Mesendoderm (in vitro differentiated cells): ENCODE data around the gene PCDHA2.
A peak's percentile ranks its signal among the peaks of the same experiment; 100 is the strongest.
"Not testable (repeated sequence)": the region's sequence is repeated elsewhere in the genome, so short reads cannot be mapped to it uniquely, and the experiment has no call there.

Experiments
- DNase-seq: peaks from one replicate; pipeline ENCODE4 v3.0.0; 2013
- H2AK5ac ChIP-seq: 2 replicates; pipeline ENCODE4 v1.6.1; 2013; ENCODE audit warnings: low read length, inconsistent platforms
- H2BK120ac ChIP-seq: 2 replicates; pipeline ENCODE4 v1.6.1; 2013; ENCODE audit warnings: low read depth, mild to moderate bottlenecking, low read length, moderate library complexity, mixed read lengths
- H2BK15ac ChIP-seq: replicated peaks from 2 replicates; pipeline ENCODE4 v1.6.1; 2013; ENCODE audit warnings: low read depth, mild to moderate bottlenecking, moderate library complexity
- H2BK5ac ChIP-seq: 2 replicates; pipeline ENCODE4 v1.6.1; 2013; ENCODE audit warnings: low read length, inconsistent platforms
- H3K18ac ChIP-seq: 2 replicates; pipeline ENCODE4 v1.6.1; 2013; ENCODE audit warnings: mild to moderate bottlenecking, low read length, mixed read lengths
- H3K23ac ChIP-seq: one replicate; pipeline ENCODE4 v1.6.1; 2013; ENCODE audit warnings: low read length
- H3K27ac ChIP-seq: 2 replicates; pipeline ENCODE4 v1.5.1; 2013; ENCODE audit warnings: low read depth, mild to moderate bottlenecking, inconsistent platforms, low read length, moderate library complexity
- H3K27me3 ChIP-seq: 2 replicates; pipeline ENCODE4 v1.6.1; 2013; ENCODE audit warnings: low read length, control low read depth, mild to moderate bottlenecking, inconsistent platforms; ENCODE audit not compliant: insufficient read depth, poor library complexity
- H3K36me3 ChIP-seq: 2 replicates; pipeline ENCODE4 v1.6.1; 2013; ENCODE audit warnings: low read length, inconsistent platforms; ENCODE audit not compliant: control insufficient read depth, insufficient read depth
- H3K4ac ChIP-seq: one replicate; pipeline ENCODE4 v1.6.1; 2013; ENCODE audit warnings: low read depth, mild to moderate bottlenecking, low read length, moderate library complexity
- H3K4me1 ChIP-seq: 2 replicates; pipeline ENCODE4 v1.6.1; 2013; ENCODE audit warnings: low read depth, low read length, inconsistent platforms; ENCODE audit not compliant: control insufficient read depth
- H3K4me2 ChIP-seq: 2 replicates; pipeline ENCODE4 v1.6.1; 2013; ENCODE audit warnings: low read length
- H3K4me3 ChIP-seq: 2 replicates; pipeline ENCODE4 v1.5.1; 2013; ENCODE audit warnings: mild to moderate bottlenecking, low read length
- H3K56ac ChIP-seq: one replicate; pipeline ENCODE4 v1.6.1; 2013; ENCODE audit warnings: low read length
- H3K79me1 ChIP-seq: 2 replicates; pipeline ENCODE4 v1.6.1; 2013; ENCODE audit warnings: low read length, inconsistent platforms
- H3K79me2 ChIP-seq: 2 replicates; pipeline ENCODE4 v1.6.1; 2013; ENCODE audit warnings: mild to moderate bottlenecking, low read length; ENCODE audit not compliant: control insufficient read depth, insufficient read depth
- H3K9ac ChIP-seq: 2 replicates; pipeline ENCODE4 v1.6.1; 2013; ENCODE audit warnings: low read length, inconsistent platforms
- H4K5ac ChIP-seq: one replicate; pipeline ENCODE4 v1.6.1; 2013; ENCODE audit warnings: low read length
- H4K8ac ChIP-seq: one replicate; pipeline ENCODE4 v1.6.1; 2013; ENCODE audit warnings: low read depth, mild to moderate bottlenecking, control low read depth, low read length, moderate library complexity
- WGBS: extraction: QIAGEN DNeasy Blood & Tissue Kit; methylation state at CpG from one replicate; pipeline ENCODE4 v1.1.7; 2013; ENCODE audit warnings: low lambda C conversion rate, missing lambda C conversion rate; ENCODE audit not compliant: insufficient coverage; ENCODE audit errors: extremely low coverage; 5-methylcytosine and 5-hydroxymethylcytosine counted together

Gene PCDHA2

GRCh38 chr5:140796072-140796717 lies 1.5 kb downstream of the PCDHA2 start:
- H3K4me1 ChIP-seq, H3K9ac ChIP-seq, DNase-seq, H2AK5ac ChIP-seq, H3K36me3 ChIP-seq, H4K5ac ChIP-seq, H3K23ac ChIP-seq, H3K56ac ChIP-seq, H3K18ac ChIP-seq, H3K4me3 ChIP-seq, H2BK120ac ChIP-seq, H3K27ac ChIP-seq, H2BK5ac ChIP-seq, H3K79me1 ChIP-seq, H3K27me3 ChIP-seq, H3K4ac ChIP-seq, H2BK15ac ChIP-seq, H3K79me2 ChIP-seq, H4K8ac ChIP-seq, H3K4me2 ChIP-seq: not testable (repeated sequence)
- no CpG with 5 or more reads among the region's 72 CpGs for WGBS

- no peaks in the 10 kb centered on the region for H3K79me1 ChIP-seq
- no peaks in the 10 kb centered on the region for H3K4me1 ChIP-seq
- no peak overlapping the region for H2BK120ac ChIP-seq
- no peak overlapping the region for H2AK5ac ChIP-seq
- H2BK5ac ChIP-seq = no peak overlapping the region
- H2BK15ac ChIP-seq = no peak overlapping the region
- H3K56ac ChIP-seq = no peak overlapping the region
- DNase-seq = no peak
- H3K27ac ChIP-seq = no peak overlapping the region
- no peaks in the 10 kb centered on the region for H3K36me3 ChIP-seq
- no peak overlapping the region for H3K18ac ChIP-seq
- no CpG with 5 or more reads among the region's 39 CpGs for WGBS
- H3K9ac ChIP-seq = no peak overlapping the region
- H4K5ac ChIP-seq = no peak overlapping the region
- H3K4me3 ChIP-seq = no peak overlapping the region
- no peaks in the 10 kb centered on the region for H3K79me2 ChIP-seq
- H3K23ac ChIP-seq = no peak overlapping the region
- no peak overlapping the region for H3K4me2 ChIP-seq
- H3K27me3 ChIP-seq = no peaks in the 10 kb centered on the region
- no peak overlapping the region for H4K8ac ChIP-seq
- no peak overlapping the region for H3K4ac ChIP-seq
These were observed 2.1 kb downstream of the PCDHA2 start for GRCh38 chr5:140796718-140797095.

GRCh38 chr5:140800816-140801493 lies 6.3 kb downstream of the PCDHA2 start, which contains the start of gene PCDHA3:
Gene PCDHA3, plus strand, starts transcription at chr5:140801057.
- peak; percentile 7 for DNase-seq
- H2AK5ac ChIP-seq = no peak within 1 kb of the TSS
- no peak within 1 kb of the TSS for H2BK120ac ChIP-seq
- no peak within 1 kb of the TSS for H2BK15ac ChIP-seq
- no peaks in the 10 kb centered on the region for H3K27me3 ChIP-seq
- no peak within 1 kb of the TSS for H3K4me3 ChIP-seq
- no peak within 1 kb of the TSS for H3K4me2 ChIP-seq
- no peak within 1 kb of the TSS for H4K5ac ChIP-seq
- no peak within 1 kb of the TSS for H3K4ac ChIP-seq
- no peak within 1 kb of the TSS for H4K8ac ChIP-seq
- no peak within 1 kb of the TSS for H2BK5ac ChIP-seq
- no peak within 1 kb of the TSS for H3K27ac ChIP-seq
- no peak within 1 kb of the TSS for H3K56ac ChIP-seq
- no peaks in the 10 kb centered on the region for H3K4me1 ChIP-seq
- H3K79me2 ChIP-seq = no peaks in the 10 kb centered on the region
- H3K9ac ChIP-seq = no peak within 1 kb of the TSS
- H3K79me1 ChIP-seq = no peaks in the 10 kb centered on the region
- no peak within 1 kb of the TSS for H3K23ac ChIP-seq
- no peaks in the 10 kb centered on the region for H3K36me3 ChIP-seq
- H3K18ac ChIP-seq = no peak within 1 kb of the TSS
- whole genome bisulfite sequencing = no CpG with 5 or more reads among the region's 29 CpGs

DNA sequence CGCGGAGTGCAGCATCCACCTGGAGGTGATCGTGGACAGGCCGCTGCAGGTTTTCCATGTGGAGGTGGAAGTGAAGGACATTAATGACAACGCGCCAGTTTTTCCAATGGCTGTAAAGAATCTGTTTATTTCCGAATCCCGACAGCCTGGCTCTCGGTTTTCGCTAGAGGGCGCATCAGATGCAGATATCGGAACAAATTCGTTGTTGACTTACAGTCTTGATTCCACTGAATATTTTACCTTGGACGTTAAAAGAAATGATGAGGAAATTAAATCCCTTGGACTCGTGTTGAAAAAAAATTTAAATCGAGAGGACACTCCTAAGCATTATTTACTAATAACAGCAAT lies 6.8 kb downstream of the PCDHA2 start:
- Histone ChIP-seq H3K23ac (no peak overlapping the region), H3K4ac (no peak overlapping the region), H4K8ac (no peak overlapping the region), H3K18ac (no peak overlapping the region), H3K56ac (no peak overlapping the region), H4K5ac (no peak overlapping the region), H3K4me1 (no peaks in the 10 kb centered on the region), H3K27ac (no peak overlapping the region), H2AK5ac (no peak overlapping the region), H3K79me1 (no peaks in the 10 kb centered on the region), H3K4me2 (no peak overlapping the region), H3K79me2 (no peaks in the 10 kb centered on the region), H2BK5ac (no peak overlapping the region), H3K27me3 (no peaks in the 10 kb centered on the region), H3K36me3 (no peaks in the 10 kb centered on the region), H3K4me3 (no peak overlapping the region), H2BK120ac (no peak overlapping the region), H2BK15ac (no peak overlapping the region), H3K9ac (no peak overlapping the region)
- DNase-seq = no peak
- WGBS = no CpG with 5 or more reads among the region's 16 CpGs

- H3K9ac ChIP-seq, H4K8ac ChIP-seq, H3K79me1 ChIP-seq, H2BK15ac ChIP-seq, H3K79me2 ChIP-seq, H3K4ac ChIP-seq, H3K4me3 ChIP-seq, H3K4me1 ChIP-seq, H3K27ac ChIP-seq, H2BK120ac ChIP-seq, H3K23ac ChIP-seq, H3K36me3 ChIP-seq, H3K4me2 ChIP-seq, H3K27me3 ChIP-seq, H2AK5ac ChIP-seq, H4K5ac ChIP-seq, H3K18ac ChIP-seq, H3K56ac ChIP-seq, H2BK5ac ChIP-seq, DNase-seq: not testable (repeated sequence)
- no CpG with 5 or more reads among the region's 45 CpGs for WGBS
These were observed 7.7 kb downstream of the PCDHA2 start for GRCh38 chr5:140802381-140802780.
